A549 (cell line): Measurements from ENCODE around the gene SMYD4. TPM values are rescaled to one million over a fixed set of nuclear protein-coding genes. Genes with fewer than 3 reads are reported as not detected.

Experiments
- ATAC-seq, 2 experiments: fragments of 200-7000 bp in 1 of 2; fragments of >200 bp in 1 of 2; cut with Nextera tagmentation in 1 of 2; cut with Tn5 transposase in 1 of 2; 3 replicates each; pipeline versions ENCODE4 v1.8.0 to v1.9.1; 2018 to 2020; ENCODE audit warnings: mild to moderate bottlenecking in 1 of 2, moderate library complexity in 1 of 2
- CTCF ChIA-PET: fragments of 300-600 bp; sonication (Branson Sonifier 250); formaldehyde crosslinking; extraction: SDS; loops from one replicate; lab custom pipeline; 2021; ENCODE audit warnings: antibody characterized with exemption, inconsistent platforms; lab: Yijun Ruan, JAX
- POLR2A ChIA-PET: fragments of 350-600 bp; formaldehyde crosslinking; extraction: SDS; loops from one replicate; lab custom pipeline; 2021; ENCODE audit warnings: antibody characterized with exemption, inconsistent platforms; lab: Yijun Ruan, JAX
- DNase-seq, 2 experiments: peaks; one replicate each; pipeline versions ENCODE4 v3.0.0 to v3.0.0-alpha.2; 2011 to 2016; ENCODE audit warnings: low read depth in 1 of 2, low spot score in 1 of 2
- FAIRE-seq: peaks from 2 replicates; lab custom pipeline; 2011; peaks lifted over from hg19 to GRCh38; lab: Jason Lieb, UNC
- H3K27ac ChIP-seq, 2 experiments: fragments of >200 bp; sonication (Bioruptor Twin); formaldehyde crosslinking; 3 replicates each; pipeline ENCODE4 v1.5.1; 2016 to 2017
- H3K4me1 ChIP-seq: fragments of >200 bp; sonication (Bioruptor Twin); formaldehyde crosslinking; 3 replicates; pipeline ENCODE4 v1.6.1; 2016
- H3K4me2 ChIP-seq: fragments of >200 bp; sonication (Bioruptor Twin); formaldehyde crosslinking; 3 replicates; pipeline ENCODE4 v1.6.1; 2016
- H3K4me3 ChIP-seq: fragments of >200 bp; sonication (Bioruptor Twin); formaldehyde crosslinking; 3 replicates; pipeline ENCODE4 v1.5.1; 2016
- H3K9me3 ChIP-seq: fragments of >200 bp; sonication (Bioruptor Twin); formaldehyde crosslinking; 3 replicates; pipeline ENCODE4 v1.6.1; 2016
- BHLHE40 ChIP-seq: IDR thresholded peaks from 2 replicates; pipeline ENCODE4 v1.6.1; 2012; ENCODE audit warnings: low read depth, low read length, inconsistent platforms
- CHD4 ChIP-seq: fragments of 200-600 bp; sonication (generic); IDR thresholded peaks from 2 replicates; pipeline ENCODE4 v1.6.1; 2016; ENCODE audit warnings: antibody characterized with exemption, mild to moderate bottlenecking, borderline replicate concordance
- CTCF ChIP-seq: fragments of >200 bp; sonication (Bioruptor Twin); formaldehyde crosslinking; IDR thresholded peaks from 3 replicates; pipeline ENCODE4 v1.5.1; 2016
- E2F6 ChIP-seq: IDR thresholded peaks from 2 replicates; pipeline ENCODE4 v1.6.1; 2012; ENCODE audit warnings: low read depth, borderline replicate concordance
- ELK1 ChIP-seq: fragments of 150-350 bp; IDR thresholded peaks from 2 replicates; pipeline ENCODE4 v1.6.1; 2014; ENCODE audit warnings: low read depth, mild to moderate bottlenecking, low read length
- EP300 ChIP-seq, 2 experiments: fragments of >200 bp; sonication (Bioruptor Twin); formaldehyde crosslinking; IDR thresholded peaks; 2 replicates in 1 of 2; 3 replicates in 1 of 2; pipeline ENCODE4 v1.6.1; 2016 to 2017
- ESRRA ChIP-seq: fragments of 150-350 bp; IDR thresholded peaks from 2 replicates; pipeline ENCODE4 v1.6.1; 2014; ENCODE audit warnings: mild to moderate bottlenecking, low read length, borderline replicate concordance
- FOXS1 ChIP-seq: fragments of 250-450 bp; sonication (Bioruptor Pico); IDR thresholded peaks from 2 replicates; pipeline ENCODE4 v1.5.0; 2020; ENCODE audit warnings: mild to moderate bottlenecking, moderate library complexity
- GATA3 ChIP-seq: IDR thresholded peaks from 2 replicates; pipeline ENCODE4 v1.6.1; 2012; ENCODE audit warnings: borderline replicate concordance
- HOXA7 ChIP-seq: fragments of 250-450 bp; sonication (Bioruptor Pico); IDR thresholded peaks from 2 replicates; pipeline ENCODE4 v1.5.0; 2020; ENCODE audit warnings: mild to moderate bottlenecking, moderate library complexity
- HOXB5 ChIP-seq: fragments of 250-450 bp; sonication (Bioruptor Pico); IDR thresholded peaks from 2 replicates; pipeline ENCODE4 v1.5.0; 2020; ENCODE audit warnings: mild to moderate bottlenecking, moderate library complexity
- JUN ChIP-seq, 2 experiments: fragments of >200 bp; sonication (Bioruptor Twin); formaldehyde crosslinking; IDR thresholded peaks; 2 replicates in 1 of 2; 3 replicates in 1 of 2; pipeline ENCODE4 v1.6.1; 2016 to 2017
- JUNB ChIP-seq: fragments of >200 bp; sonication (Bioruptor Twin); formaldehyde crosslinking; IDR thresholded peaks from 2 replicates; pipeline ENCODE4 v1.6.1; 2016
- MAX ChIP-seq: IDR thresholded peaks from 2 replicates; pipeline ENCODE4 v1.6.1; 2012
- MYC ChIP-seq: IDR thresholded peaks from 2 replicates; pipeline ENCODE4 v1.6.1; 2012; ENCODE audit warnings: mild to moderate bottlenecking, inconsistent platforms, low read length, improper control_type of control experiment, borderline replicate concordance
- RCOR1 ChIP-seq: fragments of 150-350 bp; IDR thresholded peaks from 2 replicates; pipeline ENCODE4 v1.6.1; 2014; ENCODE audit warnings: antibody characterized with exemption, low read length, low read depth
- RFX5 ChIP-seq: fragments of 450-650 bp; IDR thresholded peaks from 2 replicates; pipeline ENCODE4 v1.7.1; 2014; ENCODE audit warnings: antibody characterized with exemption, mild to moderate bottlenecking, moderate library complexity
- SMC3 ChIP-seq: fragments of >200 bp; sonication (Bioruptor Twin); formaldehyde crosslinking; IDR thresholded peaks from 3 replicates; pipeline ENCODE4 v1.6.1; 2018; ENCODE audit warnings: inconsistent platforms
- ZFP36 ChIP-seq: fragments of 450-650 bp; IDR thresholded peaks from 2 replicates; pipeline ENCODE4 v1.6.1; 2014; ENCODE audit warnings: borderline replicate concordance; ENCODE audit not compliant: partially characterized antibody
- WGBS: methylation state at CpG from one replicate; pipeline ENCODE4 v1.1.6; 2017; ENCODE audit errors: missing lambda C conversion rate; 5-methylcytosine and 5-hydroxymethylcytosine counted together
- polyA plus RNA-seq, 4 experiments: library from polyadenylated mRNA; depleted of rRNA in 3 of 4; stranded (reverse); fragments of >200 nt; fragmentation: RNase III in 1 of 4; extraction: RNeasy Plus Mini Kit Qiagen cat#74134 plus additional on column Dnase treatment in 1 of 4; gene quantifications; 2 replicates in 3 of 4; 3 replicates in 1 of 4; pipeline ENCODE4 v1.2.3, GENCODE V29; 2011 to 2017

The SMYD4 gene
- polyA plus RNA-seq, 2 of the 4 experiments (the other 2 are of a cell fraction), result 11.1 to 12.1 TPM

- TF ChIP-seq ELK1 (no peak), RCOR1 (no peak), FOXS1 (CRISPR knock-in tag) (no peak)
These were observed 586 bp upstream of the SMYD4 start (continued) for GRCh38 chr17:1830288-1830687.

DNA sequence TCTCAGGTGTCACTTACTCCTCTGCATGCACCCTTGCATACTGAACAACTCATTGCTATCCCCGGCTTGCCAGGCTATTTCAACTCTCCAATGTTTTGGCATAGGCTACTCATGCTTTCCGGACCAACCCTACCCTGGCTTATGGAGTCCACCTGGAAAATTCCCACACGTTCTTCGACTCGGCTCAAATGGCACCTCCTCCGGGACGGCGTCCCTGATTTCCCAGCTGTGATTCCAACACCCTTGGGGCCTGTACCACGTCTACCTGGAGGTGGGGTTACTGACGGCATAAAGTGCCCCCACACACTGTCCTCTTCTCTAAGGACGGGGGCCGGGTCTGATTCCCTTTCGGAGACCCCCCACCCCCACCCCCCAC, 498 bp downstream of the SMYD4 start:
- CTCF ChIA-PET, result interaction anchor here (0.5 to 1.3 kb wide), 7 partner anchors 8 to 165 kb away, joined by 3 to 4 read pairs (median 3); no protein-coding TSS in a partner anchor
- POLR2A ChIA-PET, result interaction anchor here (0.7 to 1.4 kb wide), 7 partner anchors 9 to 112 kb away, joined by 3 to 13 read pairs (median 5); partner anchors contain the start of gene WDR81
- WGBS, result under 1% methylated on average over 13 of the region's 13 CpGs
- TF ChIP-seq ZFP36, result peak; percentile 100
- TF ChIP-seq SMC3, result no peak
- no peak for TF ChIP-seq HOXB5 (CRISPR knock-in tag)
- TF ChIP-seq JUN (IDR thresholded peaks at IDR 0.05), result no peak
- peak in 1 of 2 experiments; percentile 52 for DNase-seq
- peak; percentile 61 to 72 for ATAC-seq
- H3K4me3 ChIP-seq, result peak overlapping the region; percentile 76
- peaks cover 13% of the 10 kb centered on the region; the same call in 2 of the 3 replicates for H3K4me1 ChIP-seq
- no peak for FAIRE-seq
- no peaks in the 10 kb centered on the region for H3K9me3 ChIP-seq
- H3K27ac ChIP-seq, result peak overlapping the region; percentile 89
- H3K4me2 ChIP-seq, result peak overlapping the region; percentile 83

DNA sequence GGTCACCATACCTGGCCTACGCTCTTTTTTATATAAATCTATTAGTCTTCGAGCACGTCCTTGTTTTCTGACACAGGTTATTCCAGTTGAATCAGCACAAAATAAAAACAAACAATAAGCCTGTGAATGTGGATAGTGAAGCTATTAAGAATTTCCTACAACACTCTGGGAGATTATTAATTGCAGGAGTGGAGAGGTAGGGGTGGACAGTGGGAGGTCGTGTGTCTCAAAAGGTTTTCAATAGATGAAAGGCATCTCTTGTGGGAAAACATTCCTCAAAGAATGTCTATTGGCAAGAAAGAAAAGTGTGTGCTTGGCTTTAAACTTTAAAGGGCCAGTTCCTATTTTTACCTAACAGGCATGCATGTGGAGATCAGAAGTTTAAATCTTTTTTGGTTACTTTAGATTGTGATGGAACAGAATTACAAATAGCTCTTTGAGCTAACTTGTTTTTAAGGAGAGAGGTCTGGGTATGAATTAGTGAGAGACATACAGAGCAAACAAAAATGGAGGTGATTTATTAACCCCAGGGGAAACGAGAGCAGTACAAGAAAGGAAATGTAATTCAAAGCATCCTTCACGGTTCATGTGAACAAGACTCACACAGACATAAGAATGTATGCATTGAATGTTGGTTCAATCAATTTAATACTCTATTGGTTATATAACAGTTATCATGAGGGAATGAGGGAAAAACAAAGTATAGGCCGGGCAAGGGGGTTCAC, 9.0 kb downstream of the SMYD4 start:
- POLR2A ChIA-PET, result interaction anchor here (0.6 to 1.6 kb wide), 2 partner anchors 9 to 18 kb away, joined by 3 to 9 read pairs; partner anchors contain the start of genes RPA1 and SMYD4
- FAIRE-seq (no peak), DNase-seq (no peak)
- Histone ChIP-seq H3K9me3 (no peaks in the 10 kb centered on the region), H3K4me1 (no peaks in the 10 kb centered on the region; the same call in 2 of the 3 replicates)
- no peak for TF ChIP-seq MAX
- TF ChIP-seq CHD4, result no peak
- TF ChIP-seq E2F6, result no peak
- no peak for TF ChIP-seq MYC
- TF ChIP-seq JUNB, result no peak
- TF ChIP-seq RFX5, result no peak
- no peak for TF ChIP-seq FOXS1 (CRISPR knock-in tag)
- TF ChIP-seq HOXA7 (CRISPR knock-in tag), result no peak
- no peak for TF ChIP-seq GATA3
- no peak for TF ChIP-seq ESRRA
- TF ChIP-seq BHLHE40, result no peak
- no peak for TF ChIP-seq JUN (IDR thresholded peaks at IDR 0.05)
- TF ChIP-seq EP300 (IDR thresholded peaks at IDR 0.05), result no peak
- no peak for TF ChIP-seq CTCF
- TF ChIP-seq, all 56 proteins: peak for 0
- Histone ChIP-seq H3K27ac (no peak overlapping the region), H3K4me2 (no peak overlapping the region), H3K4me3 (no peak overlapping the region)
- no peak for ATAC-seq
- WGBS, result 72% methylated on average over 7 of the region's 7 CpGs
- CTCF ChIA-PET, result interaction anchor here (0.8 to 1.3 kb wide), 6 partner anchors 9 to 206 kb away, joined by 3 read pairs; partner anchors contain the start of gene SMYD4
